Right renal cortex interstitium (tissue), 3 donors: ENCODE results near the gene GJB3. TPM values are rescaled to one million over a fixed set of nuclear protein-coding genes. Genes with fewer than 3 reads are reported as not detected.
"Not testable (repeated sequence)": the region's sequence is repeated elsewhere in the genome, so short reads cannot be mapped to it uniquely, and the experiment has no call there.

Source experiments
- DNase-seq, 3 donors: peaks; one replicate each; pipeline ENCODE4 v3.0.0-alpha.2; 2013; ENCODE audit warnings: low read depth in 3 of 3, low spot score in 2 of 3
- polyA plus RNA-seq, 3 donors: library from polyadenylated mRNA; unstranded; fragments of 120-200 nt; gene quantifications; one replicate each; pipeline ENCODE4 v1.2.1, GENCODE V29; 2013; ENCODE audit not compliant: insufficient read length in 3 of 3

The GJB3 gene
- under 1 TPM; 0.10 to 0.38 (median 0.15) TPM for polyA plus RNA-seq

DNA sequence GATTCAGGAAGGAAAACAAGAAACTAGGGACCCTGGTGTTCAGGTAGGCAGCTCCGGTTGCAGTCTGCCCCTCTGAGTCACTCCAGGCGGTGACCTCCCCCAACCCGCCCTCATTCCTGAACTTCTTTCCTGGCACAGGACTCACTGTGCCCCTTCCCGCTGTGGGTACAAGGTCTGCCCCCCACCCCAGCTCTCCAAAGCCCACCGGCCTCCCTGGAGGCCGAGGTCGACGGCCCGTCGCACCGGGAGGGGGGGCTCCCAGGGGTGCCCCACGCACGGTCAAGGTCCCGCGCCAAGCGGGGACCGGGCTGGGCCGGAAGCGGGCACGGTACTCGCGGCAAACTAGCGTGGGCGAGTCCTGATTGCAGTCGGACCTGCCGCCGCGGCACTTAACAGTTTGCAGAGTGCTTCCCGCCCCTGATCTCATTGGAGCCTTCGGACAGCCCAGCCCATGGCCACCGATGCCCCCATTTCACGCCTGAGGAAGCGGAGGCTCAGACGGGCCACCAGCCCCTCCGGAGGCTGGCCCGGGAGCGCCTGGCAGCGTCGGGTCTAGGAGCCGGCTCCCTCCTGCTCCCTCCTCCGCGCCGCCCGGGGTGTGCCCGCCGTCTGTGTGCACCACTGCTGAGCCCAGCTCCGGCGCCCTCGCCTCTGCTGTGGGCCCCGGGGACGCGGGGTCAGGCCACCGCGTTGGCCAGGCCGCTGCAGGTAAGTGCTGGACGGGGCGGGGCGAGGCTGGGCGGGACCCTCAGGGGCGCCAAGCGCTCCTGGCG lies at the start of gene GJB3:
TSS of gene GJB3 (plus strand) at position 144 of the 773 bp plus-strand sequence. CDS start 3,549 bp downstream, outside the sequence.
- DNase-seq = no peak

DNA sequence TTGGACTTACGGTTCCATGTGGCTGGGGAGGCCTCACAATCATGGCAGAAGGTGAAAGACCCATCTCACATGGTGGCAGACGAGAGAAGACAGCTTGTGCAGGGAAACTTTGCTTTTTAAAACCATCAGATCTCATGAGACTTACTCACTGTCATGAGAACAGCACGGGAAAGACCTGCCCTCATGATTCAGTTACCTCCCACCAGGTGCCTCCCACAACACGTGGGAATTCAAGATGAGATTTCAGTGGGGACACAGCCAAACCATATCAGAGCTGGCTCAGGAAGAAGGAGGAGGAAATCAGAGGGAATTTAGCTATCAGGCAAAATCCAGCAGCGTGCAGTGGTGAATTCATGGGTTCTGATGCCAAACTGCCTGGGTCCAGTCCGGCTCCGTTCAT lies 48.2 kb upstream of the GJB3 start:
- DNase-seq = not testable (repeated sequence)

DNA sequence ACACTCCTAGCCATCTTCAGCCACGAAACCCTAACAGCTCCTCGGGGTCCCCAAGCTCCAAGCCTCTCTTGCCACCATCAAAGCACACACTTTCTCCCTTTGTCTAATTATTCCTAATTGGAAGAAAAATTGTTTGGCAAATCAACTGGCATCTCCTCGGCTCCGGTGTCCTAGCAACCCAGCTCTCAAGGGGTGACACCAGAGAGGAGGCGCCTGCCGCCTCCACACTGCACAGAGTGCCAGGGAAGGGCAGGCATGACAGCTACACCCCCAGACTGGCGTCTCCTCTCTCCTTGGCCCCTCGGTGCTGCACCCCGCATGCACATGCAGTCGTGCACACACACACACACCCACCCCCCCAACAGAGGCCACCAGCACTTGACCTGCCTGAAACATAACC lies 44.3 kb upstream of the GJB3 start:
- DNase-seq = no peak

DNA sequence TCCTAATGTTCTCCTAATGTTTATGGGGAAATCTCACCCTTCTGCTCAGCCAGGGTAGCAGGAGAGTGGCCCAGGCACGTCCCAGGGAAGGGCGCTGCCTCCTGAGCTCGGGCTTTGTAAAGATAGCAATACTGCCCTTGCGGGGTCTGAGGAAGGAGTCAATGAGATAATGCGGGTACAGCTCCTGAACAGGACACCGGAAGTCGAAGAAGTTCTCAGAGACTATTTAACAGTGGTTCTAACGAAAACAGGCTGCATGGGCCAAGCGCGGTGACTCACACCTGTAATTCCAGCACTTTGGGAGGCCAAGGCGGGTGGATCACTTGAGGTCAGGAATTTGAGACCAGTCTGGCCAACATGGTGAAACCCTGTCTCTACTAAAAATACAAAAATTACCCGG lies 43.8 kb upstream of the GJB3 start:
- not testable (repeated sequence) for DNase-seq

DNA sequence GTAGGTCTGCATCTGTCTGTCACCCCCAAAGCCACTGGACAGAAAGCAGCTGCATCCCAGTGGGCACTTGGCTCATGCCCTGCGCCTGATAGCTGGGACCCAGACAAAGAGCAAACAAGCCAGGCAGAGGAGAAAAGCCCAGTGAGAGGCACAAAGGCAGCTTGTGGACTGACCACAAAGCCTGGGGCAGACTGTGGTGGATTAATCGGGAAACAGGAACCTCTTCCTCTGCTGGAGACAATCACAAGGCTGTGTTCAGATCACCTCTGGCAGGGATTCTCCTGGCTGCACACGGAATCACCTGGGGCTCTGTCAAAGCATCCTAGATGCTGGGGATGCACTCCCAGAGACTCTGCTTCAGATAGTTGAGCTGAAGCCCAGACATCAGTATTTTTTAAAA lies 41.4 kb upstream of the GJB3 start:
- DNase-seq = no peak

DNA sequence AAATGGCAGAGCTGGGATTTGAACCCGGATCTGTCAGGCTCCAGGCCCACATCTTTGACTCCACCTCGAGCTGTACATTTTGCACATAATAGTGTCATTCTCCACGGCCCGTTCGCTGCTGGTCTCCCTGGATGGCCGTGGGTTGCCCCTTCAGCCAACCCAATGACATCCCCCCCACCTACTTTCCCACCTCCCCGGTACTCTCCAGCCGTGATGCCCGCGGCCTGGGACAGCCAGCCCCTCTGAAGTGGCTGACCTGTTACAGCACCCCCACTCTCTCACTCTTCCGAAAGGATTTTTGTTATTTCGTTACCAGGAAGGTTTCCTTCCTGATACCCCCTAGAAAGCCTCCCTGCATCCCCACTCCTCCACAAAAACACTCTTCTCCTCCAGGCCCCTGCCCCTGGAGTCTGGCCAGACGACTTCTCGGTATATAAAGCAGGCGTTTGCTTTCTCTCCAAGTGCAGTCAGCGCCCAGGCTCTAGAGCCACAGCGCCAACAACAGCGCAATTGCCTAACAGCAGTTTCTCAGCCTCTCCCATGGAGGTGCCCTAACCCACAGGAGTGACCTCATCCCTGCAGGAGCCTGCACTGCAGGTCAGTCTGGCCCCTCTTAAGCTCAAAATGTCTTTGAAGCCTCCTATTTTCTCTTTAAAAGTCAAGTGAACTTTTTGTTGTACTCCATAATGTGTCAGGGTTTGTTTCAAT lies 40.7 kb upstream of the GJB3 start:
- no peak for DNase-seq

DNA sequence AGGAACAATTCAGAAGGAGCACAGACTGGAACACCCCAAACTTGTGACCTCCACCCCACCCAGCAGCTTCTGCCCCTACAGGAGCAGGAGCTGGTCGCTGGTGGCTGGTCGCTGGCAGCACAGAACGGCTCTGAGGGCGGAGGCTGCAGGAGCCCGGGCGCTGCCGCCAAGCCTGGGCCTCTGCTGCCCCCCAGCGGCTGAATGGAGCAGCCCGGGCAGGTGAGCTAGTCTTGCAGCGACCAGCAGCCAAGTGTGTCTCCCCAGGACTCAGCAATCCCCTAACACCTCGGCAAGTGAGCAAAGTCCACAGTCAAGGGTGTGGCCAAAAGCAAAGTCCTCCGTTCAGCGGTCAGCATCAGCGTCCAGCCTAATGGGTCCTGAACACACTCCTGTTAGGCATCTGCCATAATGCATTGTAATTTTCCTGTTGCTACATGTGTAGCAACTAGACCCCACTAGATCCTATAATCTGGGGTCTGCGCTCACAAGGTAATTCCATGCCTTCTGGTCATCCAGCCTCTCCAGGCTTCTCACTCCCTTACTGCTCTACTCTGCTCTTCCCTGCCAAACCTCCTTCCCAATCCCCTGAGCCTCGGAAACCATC lies 38.2 kb upstream of the GJB3 start:
- DNase-seq = peak; percentile 38 to 51 (median 47)

DNA sequence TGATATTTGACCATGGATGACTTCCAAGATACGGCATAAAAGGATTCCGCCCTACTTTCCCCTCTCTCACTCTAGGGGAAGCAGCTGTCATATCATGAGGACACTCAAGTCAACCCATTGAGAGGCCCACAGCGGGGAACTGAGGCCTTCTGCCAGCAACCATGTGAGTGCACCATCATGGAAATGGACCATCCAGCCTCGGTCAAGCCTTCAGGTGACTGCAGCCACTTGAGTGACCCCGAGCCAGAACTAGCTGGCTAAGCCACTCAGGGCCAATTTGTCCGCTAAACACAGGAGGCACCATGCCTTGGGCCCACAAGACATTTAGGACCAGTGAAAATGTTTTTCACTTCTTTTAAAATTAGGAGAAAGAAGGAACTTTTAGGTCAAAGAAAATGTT lies 37.2 kb upstream of the GJB3 start:
- DNase-seq = no peak

DNA sequence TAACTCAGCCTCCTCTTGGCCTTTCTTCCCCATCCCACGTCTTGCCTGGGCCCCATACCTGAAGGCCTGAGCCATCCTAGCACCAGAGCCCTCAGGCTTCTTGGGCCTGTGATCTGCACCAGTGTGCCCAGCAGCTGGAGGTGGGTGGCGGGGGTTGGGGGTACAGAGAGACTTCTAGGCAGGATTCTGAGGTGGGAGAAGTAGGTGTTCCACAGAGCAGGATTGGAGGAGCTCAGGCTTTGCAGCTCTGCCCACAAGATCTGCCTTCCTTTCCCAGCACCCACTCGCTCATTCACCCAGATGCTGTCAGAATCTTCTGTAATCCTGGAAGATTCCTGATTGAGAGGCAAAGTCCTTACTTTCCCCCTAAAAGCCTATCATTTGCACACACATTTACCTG lies 36.2 kb upstream of the GJB3 start:
- no peak for DNase-seq

DNA sequence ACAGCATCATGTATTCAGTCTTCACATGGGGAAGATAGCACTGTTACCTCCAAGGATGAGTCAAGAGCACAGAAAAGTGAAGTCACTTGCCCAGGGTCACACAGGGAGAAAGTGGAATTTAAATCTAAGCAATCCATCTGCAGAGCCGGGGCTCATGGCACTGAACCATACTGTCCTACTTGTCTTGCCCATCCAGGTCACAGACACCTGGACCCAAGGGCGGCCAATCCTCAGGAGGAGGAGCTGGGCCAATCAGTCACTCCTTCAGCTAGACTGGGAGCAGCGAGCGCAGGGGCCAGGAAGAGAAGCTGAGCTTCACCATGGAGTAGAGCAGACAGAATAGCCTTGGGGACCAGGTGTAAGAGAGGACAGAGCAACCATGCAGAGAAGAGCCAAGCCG lies 35.3 kb upstream of the GJB3 start:
- DNase-seq = no peak

DNA sequence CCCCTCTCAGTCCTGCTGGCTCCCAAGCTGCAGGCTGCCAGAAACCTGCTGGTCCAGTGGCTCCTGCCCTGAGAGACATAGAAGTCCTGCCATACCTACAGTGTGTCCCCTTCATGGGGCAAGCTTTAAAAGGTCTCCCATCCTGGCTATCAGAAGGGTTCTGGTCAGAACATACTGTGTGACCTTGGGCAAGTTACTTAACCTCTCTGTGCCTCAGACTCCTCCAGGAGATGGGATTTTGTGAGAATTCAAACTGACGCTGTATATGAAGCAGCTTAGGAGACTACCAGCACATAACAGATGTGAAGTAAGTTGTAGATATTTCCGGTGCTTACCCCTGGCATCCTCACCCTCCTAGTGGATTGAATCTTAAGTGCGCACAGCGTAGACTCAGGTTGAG lies 34.9 kb upstream of the GJB3 start:
- no peak for DNase-seq

DNA sequence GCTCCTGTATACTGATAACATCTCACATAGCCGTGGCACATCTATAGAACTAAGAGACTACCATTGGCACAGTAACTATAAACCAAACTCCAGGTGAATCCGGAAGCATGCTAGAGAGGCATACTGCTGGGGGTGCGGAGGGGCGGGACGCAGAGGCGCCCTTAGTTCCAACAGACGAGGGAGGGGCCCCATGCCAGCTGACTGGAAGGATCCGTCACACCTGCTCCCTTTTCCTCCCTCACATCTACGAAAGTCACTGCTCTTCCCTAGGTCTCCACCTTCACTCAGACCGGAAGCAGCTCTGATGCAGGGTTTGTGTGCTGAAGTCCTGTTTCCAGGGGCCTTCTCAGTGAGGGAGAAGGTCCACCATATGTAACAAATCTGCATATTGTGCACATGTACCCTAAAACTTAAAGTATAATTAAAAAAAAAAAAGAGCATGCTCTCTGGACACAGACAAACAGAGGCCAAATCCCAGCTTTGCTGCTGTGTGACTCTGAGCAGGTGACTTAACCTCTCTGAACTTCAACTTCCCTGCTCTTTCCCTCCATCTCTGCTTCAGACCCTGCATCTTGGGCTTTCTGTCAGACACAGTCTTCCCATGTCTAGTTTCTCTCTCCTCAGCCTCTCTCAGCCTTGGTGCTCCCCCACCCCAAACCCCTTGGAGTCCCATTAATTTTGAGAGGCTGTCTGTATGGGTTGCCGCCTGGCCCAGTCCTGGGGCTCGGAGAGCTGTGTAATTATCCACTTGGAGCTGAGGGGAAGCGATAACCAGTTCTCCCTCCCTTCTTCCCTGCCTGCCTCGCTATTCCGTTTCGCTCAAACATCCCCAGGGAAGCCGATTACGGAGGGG lies 34.0 kb upstream of the GJB3 start:
- DNase-seq = no peak

DNA sequence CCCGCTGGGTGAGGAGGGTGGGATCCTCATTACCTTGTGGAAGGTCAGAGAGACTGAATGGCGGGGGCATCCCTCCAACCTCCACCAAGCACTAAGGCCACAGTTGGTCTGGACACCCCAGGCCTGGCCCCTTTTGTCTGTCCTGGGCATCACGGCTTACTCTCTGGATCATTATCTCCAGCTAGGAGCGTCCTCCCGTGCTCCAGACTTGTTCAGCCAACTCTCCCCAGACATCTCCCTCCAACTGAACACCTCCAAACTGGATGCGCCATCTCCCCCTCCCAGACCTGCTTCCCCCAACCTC lies 33.4 kb upstream of the GJB3 start:
- no peak for DNase-seq

DNA sequence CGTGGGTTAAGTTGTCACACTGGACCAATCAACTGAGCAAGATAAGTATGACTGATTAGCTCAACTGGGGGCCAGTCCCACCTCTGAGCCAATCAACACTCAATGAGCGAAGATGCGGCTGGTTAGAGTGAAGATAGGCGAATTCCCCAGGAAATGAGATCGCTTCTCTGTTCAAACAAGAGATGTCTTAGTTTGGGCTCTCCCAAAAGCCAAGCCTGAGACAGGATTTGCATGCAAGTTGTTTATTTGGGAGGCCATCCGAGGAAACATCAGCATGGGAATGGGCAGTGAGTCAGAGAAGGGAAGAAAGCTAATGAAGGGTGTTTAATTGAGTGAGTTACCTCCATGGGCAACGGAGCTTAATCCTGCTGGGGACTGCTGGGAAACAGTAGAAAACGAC lies 31.0 kb upstream of the GJB3 start:
- no peak for DNase-seq

DNA sequence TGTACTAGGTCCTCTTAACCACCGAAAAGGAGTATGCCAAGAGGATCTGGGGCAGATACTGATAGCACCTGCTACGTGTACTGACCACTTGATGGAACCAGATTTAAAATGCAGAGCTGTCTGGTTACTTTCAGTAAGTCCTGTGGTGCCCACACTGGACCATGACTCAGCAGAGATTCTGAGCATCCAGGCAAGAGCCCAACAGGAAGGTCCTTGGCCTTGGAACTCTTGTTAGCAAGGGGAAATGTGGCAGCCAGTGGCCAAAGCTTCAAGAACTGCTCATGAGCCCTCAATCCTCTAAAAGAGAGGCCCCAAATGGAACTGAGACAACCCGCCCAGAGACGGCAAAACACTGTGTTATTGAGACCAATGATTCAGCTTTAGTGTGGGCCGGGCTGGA lies 30.4 kb upstream of the GJB3 start:
- DNase-seq = no peak

DNA sequence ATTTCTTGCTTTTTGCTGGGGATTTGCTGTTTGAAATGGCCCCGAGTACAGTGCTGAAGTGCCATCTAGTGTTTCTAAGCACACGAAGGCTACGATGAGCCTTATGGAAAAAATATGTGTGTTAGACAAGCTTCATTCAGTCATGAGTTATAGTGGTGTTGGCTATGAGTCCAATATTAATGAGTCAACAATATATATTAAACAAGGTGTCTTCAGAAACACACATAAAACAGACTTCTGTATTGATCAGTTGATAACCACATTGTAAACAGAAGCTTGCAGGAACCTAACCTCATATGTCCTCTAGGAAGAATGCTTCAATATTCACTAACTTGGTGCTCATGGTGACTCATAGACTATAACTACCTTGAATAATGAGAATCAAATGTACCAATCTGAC lies 27.9 kb upstream of the GJB3 start:
- no peak for DNase-seq

DNA sequence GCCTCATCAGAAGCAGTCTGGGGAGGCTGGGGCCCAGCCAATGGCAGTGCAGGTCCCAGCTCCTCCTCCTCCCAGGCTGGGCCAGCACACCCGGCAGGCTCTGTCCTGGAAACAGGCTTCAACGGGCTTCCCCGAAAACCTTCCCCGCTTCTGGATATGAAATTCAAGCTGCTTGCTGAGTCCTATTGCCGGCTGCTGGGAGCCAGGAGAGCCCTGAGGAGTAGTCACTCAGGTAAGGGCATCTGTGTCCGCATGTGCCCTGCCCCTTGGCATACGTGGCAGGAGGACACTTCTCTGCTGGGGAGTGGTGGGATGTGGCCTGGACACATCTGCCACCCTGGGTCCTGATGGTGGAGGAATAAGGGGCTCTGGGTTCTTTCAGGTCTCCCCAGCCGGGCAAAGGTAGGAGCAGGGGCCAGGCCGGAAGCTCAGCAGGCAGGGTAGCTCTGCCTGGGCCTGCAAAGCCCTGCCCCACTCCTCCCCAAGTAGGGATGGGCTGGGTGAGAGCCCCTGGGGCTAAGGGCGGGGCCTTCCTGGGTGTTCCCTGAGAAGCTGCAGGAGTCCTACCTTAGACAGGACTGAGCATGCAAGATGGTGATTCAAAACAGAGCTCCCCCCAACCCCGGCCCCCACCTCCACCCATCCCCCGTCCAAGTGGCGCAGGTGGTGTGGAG lies 25.9 kb upstream of the GJB3 start, which contains the start of gene GJB5:
TSS of gene GJB5 (plus strand) at position 84 of the 674 bp plus-strand sequence. CDS start 2,284 bp downstream, outside the sequence.
- no peak for DNase-seq

DNA sequence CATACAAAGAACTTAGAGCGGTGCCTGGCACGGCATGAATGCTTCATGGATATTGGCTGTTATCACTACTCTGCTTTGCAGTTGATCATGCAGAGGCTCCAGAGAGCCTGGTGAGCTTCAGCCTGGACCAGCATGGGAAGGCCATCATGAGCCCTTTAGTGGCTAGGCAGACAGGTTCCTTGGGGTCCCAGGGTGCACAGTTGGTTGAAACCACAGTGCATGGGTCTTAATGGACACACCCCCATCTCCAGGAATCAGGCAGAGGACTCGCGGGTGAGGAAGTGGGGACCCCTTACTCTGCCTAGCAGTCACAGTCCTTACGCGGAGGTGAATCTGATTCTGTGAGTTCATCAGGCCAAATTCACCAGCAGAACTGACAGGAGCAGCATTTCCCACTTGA lies 25.1 kb upstream of the GJB3 start:
- no peak for DNase-seq

DNA sequence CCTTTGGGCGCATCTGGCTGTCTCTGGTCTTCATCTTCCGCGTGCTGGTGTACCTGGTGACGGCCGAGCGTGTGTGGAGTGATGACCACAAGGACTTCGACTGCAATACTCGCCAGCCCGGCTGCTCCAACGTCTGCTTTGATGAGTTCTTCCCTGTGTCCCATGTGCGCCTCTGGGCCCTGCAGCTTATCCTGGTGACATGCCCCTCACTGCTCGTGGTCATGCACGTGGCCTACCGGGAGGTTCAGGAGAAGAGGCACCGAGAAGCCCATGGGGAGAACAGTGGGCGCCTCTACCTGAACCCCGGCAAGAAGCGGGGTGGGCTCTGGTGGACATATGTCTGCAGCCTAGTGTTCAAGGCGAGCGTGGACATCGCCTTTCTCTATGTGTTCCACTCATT lies 23.6 kb upstream of the GJB3 start:
- no peak for DNase-seq

DNA sequence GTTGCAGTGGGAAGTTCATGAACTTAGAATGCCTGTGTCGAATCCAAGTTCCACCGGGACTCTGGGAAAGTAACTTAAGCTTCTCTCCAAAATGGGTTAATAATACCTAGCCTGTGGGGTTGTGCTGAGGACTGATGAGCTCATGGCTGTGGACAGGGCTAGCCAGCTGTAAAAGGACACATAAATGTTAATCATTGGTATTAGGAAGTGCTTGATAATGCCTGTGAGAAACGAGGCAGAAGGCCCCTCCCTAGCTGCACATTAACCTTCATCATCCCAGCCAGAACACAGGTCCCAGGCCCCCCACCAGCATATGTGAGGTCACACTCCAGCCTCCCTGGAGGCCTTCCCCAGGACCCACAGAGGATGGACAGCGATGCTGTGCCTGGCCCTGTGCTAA lies 22.3 kb upstream of the GJB3 start:
- DNase-seq = no peak
